ENCODE measurements around the gene USP25. TPM values are rescaled to one million over a fixed set of nuclear protein-coding genes. Genes with fewer than 3 reads are reported as not detected.

The USP25 gene
- total RNA-seq, 1 experiment from 2014 or later: 35.1 TPM

DNA sequence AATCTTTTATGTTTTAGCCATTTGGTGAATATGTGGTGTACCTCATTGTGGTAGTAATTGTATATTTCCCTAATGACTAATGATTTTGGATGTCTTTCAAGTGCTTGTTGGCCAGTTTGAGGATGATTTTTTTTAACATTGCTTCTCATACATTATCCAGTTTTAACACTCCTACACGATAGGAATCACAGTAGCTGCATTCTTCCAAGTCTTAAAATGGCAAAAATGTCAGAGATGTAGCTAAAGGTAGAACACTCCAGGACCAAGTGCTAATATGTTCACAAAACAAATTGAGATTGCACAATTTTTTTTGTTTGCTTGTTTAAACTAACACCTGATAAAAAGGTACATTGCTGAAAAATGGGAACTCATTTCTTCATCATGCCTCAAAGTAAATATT is 11.7 kb downstream of the USP25 start:
- no peak overlapping the region for H4K8ac ChIP-seq (replicated peaks; ENCODE audit: insufficient read length, low read depth, low read length)
- DNase-seq: no peak
- no peak overlapping the region for H2AK5ac ChIP-seq (ENCODE audit: insufficient read length, low read length)
- H2AFZ ChIP-seq (ENCODE audit: low read length): no peak overlapping the region
- H3K18ac ChIP-seq (ENCODE audit: insufficient read length, low read depth, low read length): no peak overlapping the region
- no peak overlapping the region for H3K9ac ChIP-seq (ENCODE audit: extremely low read depth, insufficient read length, low read length)
- H3K27me3 ChIP-seq (ENCODE audit: insufficient read depth, low read length): no peaks in the 10 kb centered on the region
- H3K4me1 Mint-ChIP-seq: peaks cover 64 to 84% of the 10 kb centered on the region in 2 experiments
- no peak overlapping the region for H3K4me3 Mint-ChIP-seq
- no peak overlapping the region for H3K27ac ChIP-seq (ENCODE audit: insufficient read length, low read depth, low read length)
- H3K23me2 ChIP-seq (ENCODE audit: insufficient read length, low read depth, low read length, poor library complexity, severe bottlenecking): no peaks in the 10 kb centered on the region
- no peak overlapping the region for H2BK5ac ChIP-seq (ENCODE audit: insufficient read length, low read length)
- H3K9me3 Mint-ChIP-seq: peaks cover 8% of the 10 kb centered on the region in 2 experiments; a peak in 3 of 5 replicates
- H2BK120ac ChIP-seq (ENCODE audit: low read depth, low read length, poor library complexity, severe bottlenecking): no peak overlapping the region
- no peak overlapping the region for H3T11ph ChIP-seq (ENCODE audit: low read length)
- H3K27me3 Mint-ChIP-seq (ENCODE audit: low read depth): no peaks in the 10 kb centered on the region
- no peak overlapping the region for H2BK12ac ChIP-seq (ENCODE audit: insufficient read length, low read depth, low read length)
- H3K79me2 ChIP-seq (ENCODE audit: insufficient read depth, low read length): peaks cover 50% of the 10 kb centered on the region
- H4K5ac ChIP-seq (ENCODE audit: insufficient read length, low read depth, low read length): no peak overlapping the region
- H3K4ac ChIP-seq (ENCODE audit: low read depth, low read length): no peak overlapping the region
- H3K56ac ChIP-seq (ENCODE audit: insufficient read length, low read depth, low read length): no peak overlapping the region
- no peak overlapping the region for H3K27ac Mint-ChIP-seq
- H4K20me1 ChIP-seq (ENCODE audit: control insufficient read depth, insufficient read depth, insufficient read length): no peaks in the 10 kb centered on the region
- H3K14ac ChIP-seq (ENCODE audit: insufficient read depth, low read length): no peak overlapping the region
- no peak overlapping the region for H2BK15ac ChIP-seq (ENCODE audit: low read depth, low read length)
- no peak overlapping the region for H2BK20ac ChIP-seq (ENCODE audit: low read depth, low read length, poor library complexity, severe bottlenecking)
- peaks cover 21% of the 10 kb centered on the region for H3K79me1 ChIP-seq (ENCODE audit: insufficient read depth, low read depth, low read length, poor library complexity, severe bottlenecking)
- TF ChIP-seq CTCF (conservative IDR thresholded peaks at IDR 0.05): no peak
- WGBS (ENCODE audit: extremely low coverage, insufficient read length, low lambda C conversion rate): no CpG with 5 or more reads among the region's 1 CpG
- H3K4me1 ChIP-seq (ENCODE audit: insufficient read depth, low read length): peaks cover 17% of the 10 kb centered on the region; the same call in 1 of the 2 replicates
- H3K36me3 Mint-ChIP-seq (ENCODE audit: insufficient read depth in 1 of 3, low read depth in 3 of 3): peaks cover 11 to 39% (median 25%) of the 10 kb centered on the region in 3 experiments
- no peak overlapping the region for H3K23ac ChIP-seq (ENCODE audit: insufficient read length, low read depth, low read length)
- no peak overlapping the region for H3K4me2 ChIP-seq (ENCODE audit: insufficient read depth, insufficient read length, low read length)
- H4K91ac ChIP-seq (ENCODE audit: insufficient read length, low read depth, low read length): no peak overlapping the region
- no peaks in the 10 kb centered on the region for H3K9me3 ChIP-seq (ENCODE audit: control insufficient read depth, low read depth, low read length)
